ENCODE data around the gene DDX1.
"Not testable (repeated sequence)": the region's sequence is repeated elsewhere in the genome, so short reads cannot be mapped to it uniquely, and the experiment has no call there.

DDX1 gene

DNA sequence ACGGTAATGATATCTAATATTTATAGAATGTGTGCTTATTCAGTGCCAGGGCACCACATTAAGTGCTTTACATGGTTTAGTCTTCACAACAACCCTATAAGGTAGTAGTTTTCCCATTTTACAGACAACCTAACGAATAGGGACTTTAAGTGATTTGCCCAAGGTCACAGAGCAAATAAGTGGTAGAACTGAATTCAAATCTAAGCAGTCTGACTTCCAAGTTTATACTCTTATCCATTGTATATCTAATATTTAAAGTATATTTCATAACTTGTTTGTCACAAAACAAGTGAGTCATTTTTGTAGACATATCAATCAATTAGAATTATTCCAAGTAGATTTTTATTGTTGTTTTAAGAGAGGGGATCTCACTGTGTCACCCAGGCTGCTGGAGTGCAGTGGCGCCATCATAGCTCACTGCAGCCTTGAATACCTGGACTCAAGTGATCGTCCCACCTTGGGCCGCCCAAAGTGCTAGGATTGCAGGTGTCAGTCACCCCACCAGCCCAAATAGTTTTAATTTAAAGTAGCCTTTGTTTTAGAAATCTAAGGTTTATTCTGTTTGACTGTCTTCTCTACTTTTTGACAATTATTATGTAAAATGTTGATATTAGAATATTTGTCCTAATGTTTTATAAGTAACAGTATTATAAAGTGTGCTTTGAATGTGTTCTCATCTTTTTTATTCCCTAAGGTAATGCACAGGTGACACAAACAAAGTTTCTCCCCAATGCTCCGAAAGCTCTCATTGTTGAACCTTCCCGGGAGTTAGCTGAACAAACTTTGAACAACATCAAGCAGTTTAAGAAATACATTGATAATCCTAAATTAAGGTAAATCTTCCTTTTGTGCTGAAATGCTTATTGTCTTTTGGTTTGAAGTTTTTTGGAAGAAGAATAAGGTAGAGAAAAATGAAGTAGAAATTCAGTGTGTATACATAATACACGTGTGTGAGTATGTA lies 15.1 kb downstream of the DDX1 start:
- DNase-seq (ENCODE audit: low read depth): no peak
- no peak overlapping the region for H3K4me3 ChIP-seq (ENCODE audit: control insufficient read depth, low read depth, low read length)
- TF ChIP-seq, protein P1, sequence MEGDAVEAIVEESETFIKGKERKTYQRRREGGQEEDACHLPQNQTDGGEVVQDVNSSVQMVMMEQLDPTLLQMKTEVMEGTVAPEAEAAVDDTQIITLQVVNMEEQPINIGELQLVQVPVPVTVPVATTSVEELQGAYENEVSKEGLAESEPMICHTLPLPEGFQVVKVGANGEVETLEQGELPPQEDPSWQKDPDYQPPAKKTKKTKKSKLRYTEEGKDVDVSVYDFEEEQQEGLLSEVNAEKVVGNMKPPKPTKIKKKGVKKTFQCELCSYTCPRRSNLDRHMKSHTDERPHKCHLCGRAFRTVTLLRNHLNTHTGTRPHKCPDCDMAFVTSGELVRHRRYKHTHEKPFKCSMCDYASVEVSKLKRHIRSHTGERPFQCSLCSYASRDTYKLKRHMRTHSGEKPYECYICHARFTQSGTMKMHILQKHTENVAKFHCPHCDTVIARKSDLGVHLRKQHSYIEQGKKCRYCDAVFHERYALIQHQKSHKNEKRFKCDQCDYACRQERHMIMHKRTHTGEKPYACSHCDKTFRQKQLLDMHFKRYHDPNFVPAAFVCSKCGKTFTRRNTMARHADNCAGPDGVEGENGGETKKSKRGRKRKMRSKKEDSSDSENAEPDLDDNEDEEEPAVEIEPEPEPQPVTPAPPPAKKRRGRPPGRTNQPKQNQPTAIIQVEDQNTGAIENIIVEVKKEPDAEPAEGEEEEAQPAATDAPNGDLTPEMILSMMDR (IDR thresholded peaks at IDR 0.05; ENCODE audit: control insufficient read depth, insufficient read depth, low read depth, low read length, missing control alignments): no peak

GRCh38 chr2:15607709-15608391 lies 16.2 kb downstream of the DDX1 start:
- TF ChIP-seq, protein P1 (IDR thresholded peaks at IDR 0.05; ENCODE audit: control insufficient read depth, insufficient read depth, low read depth, low read length, missing control alignments): no peak
- no peak for DNase-seq (ENCODE audit: low read depth)
- no peak overlapping the region for H3K4me3 ChIP-seq (ENCODE audit: control insufficient read depth, low read depth, low read length)

GRCh38 chr2:15608392-15608761 lies 16.7 kb downstream of the DDX1 start:
- TF ChIP-seq, protein P1 (IDR thresholded peaks at IDR 0.05; ENCODE audit: control insufficient read depth, insufficient read depth, low read depth, low read length, missing control alignments): no peak
- H3K4me3 ChIP-seq (ENCODE audit: control insufficient read depth, low read depth, low read length): no peak overlapping the region
- no peak for DNase-seq (ENCODE audit: low read depth)

- DNase-seq (ENCODE audit: low read depth): no peak
- TF ChIP-seq, protein P1 (IDR thresholded peaks at IDR 0.05; ENCODE audit: control insufficient read depth, insufficient read depth, low read depth, low read length, missing control alignments): no peak
- H3K4me3 ChIP-seq (ENCODE audit: control insufficient read depth, low read depth, low read length): no peak overlapping the region
Observed at GRCh38 chr2:15609341-15610042, 17.8 kb downstream of the DDX1 start.

DNA sequence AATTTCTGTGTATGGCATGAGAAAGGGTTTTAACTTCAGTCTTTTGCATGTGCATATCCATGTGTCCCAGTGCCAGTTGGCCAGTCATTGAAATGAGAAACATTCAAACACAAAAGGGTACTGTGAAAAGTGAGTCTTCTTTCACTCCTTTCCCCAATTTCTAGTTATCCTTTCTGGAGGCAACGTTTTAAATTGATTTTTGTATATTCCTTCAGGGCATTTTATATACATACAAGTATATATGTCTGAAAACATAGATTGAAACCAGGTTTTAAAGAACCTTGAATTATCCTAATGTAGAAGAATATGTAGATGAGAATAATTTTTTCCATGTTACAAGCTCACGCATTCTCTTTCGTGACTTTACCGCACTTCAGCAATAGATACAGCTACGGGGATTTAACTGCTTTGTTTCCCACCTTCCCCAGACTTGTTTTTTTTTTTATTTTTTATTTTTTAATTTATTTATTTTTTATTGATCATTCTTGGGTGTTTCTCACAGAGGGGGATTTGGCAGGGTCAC lies 18.8 kb downstream of the DDX1 start:
- H3K4me3 ChIP-seq (ENCODE audit: control insufficient read depth, low read depth, low read length): no peak overlapping the region
- TF ChIP-seq, protein P1 (IDR thresholded peaks at IDR 0.05; ENCODE audit: control insufficient read depth, insufficient read depth, low read depth, low read length, missing control alignments): no peak
- DNase-seq (ENCODE audit: low read depth): no peak

- not testable (repeated sequence) for H3K4me3 ChIP-seq (ENCODE audit: control insufficient read depth, low read depth, low read length); DNase-seq (ENCODE audit: low read depth)
Observed at GRCh38 chr2:15612101-15612500, 20.4 kb downstream of the DDX1 start.

Data from AG09309 (cell line).